ENCODE results near the gene TTLL7. TPM values are rescaled to one million over a fixed set of nuclear protein-coding genes. Genes with fewer than 3 reads are reported as not detected.

Gene TTLL7
- total RNA-seq, 1 experiment from 2014 or later: 6.6 TPM

- Mint-ChIP-seq H3K27ac (no peak overlapping the region), H3K36me3 (ENCODE audit: insufficient read depth in 1 of 3, low read depth in 3 of 3) (no peaks in the 10 kb centered on the region), H3K27me3 (ENCODE audit: low read depth) (no peaks in the 10 kb centered on the region), H3K4me1 (peaks cover 5 to 7% of the 10 kb centered on the region in 2 experiments), H3K9me3 (no peaks in the 10 kb centered on the region), H3K4me3 (no peak overlapping the region)
- Histone ChIP-seq H4K5ac (ENCODE audit: insufficient read length, low read depth, low read length) (no peak overlapping the region), H3K23ac (ENCODE audit: insufficient read length, low read depth, low read length) (no peak overlapping the region), H3K23me2 (ENCODE audit: insufficient read length, low read depth, low read length, poor library complexity, severe bottlenecking) (no peaks in the 10 kb centered on the region), H3K27ac (ENCODE audit: insufficient read length, low read depth, low read length) (no peak overlapping the region), H2BK12ac (ENCODE audit: insufficient read length, low read depth, low read length) (no peak overlapping the region), H2AK5ac (ENCODE audit: insufficient read length, low read length) (no peak overlapping the region), H3K27me3 (ENCODE audit: insufficient read depth, low read length) (no peaks in the 10 kb centered on the region), H3K18ac (ENCODE audit: insufficient read length, low read depth, low read length) (no peak overlapping the region), H3K9ac (ENCODE audit: extremely low read depth, insufficient read length, low read length) (no peak overlapping the region), H2BK120ac (ENCODE audit: low read depth, low read length, poor library complexity, severe bottlenecking) (no peak overlapping the region), H4K20me1 (ENCODE audit: control insufficient read depth, insufficient read depth, insufficient read length) (no peaks in the 10 kb centered on the region), H3K4me1 (ENCODE audit: insufficient read depth, low read length) (peaks cover 2% of the 10 kb centered on the region; the same call in 1 of the 2 replicates), H2BK20ac (ENCODE audit: low read depth, low read length, poor library complexity, severe bottlenecking) (no peak overlapping the region), H4K8ac (replicated peaks; ENCODE audit: insufficient read length, low read depth, low read length) (no peak overlapping the region), H4K91ac (ENCODE audit: insufficient read length, low read depth, low read length) (no peak overlapping the region), H3T11ph (ENCODE audit: low read length) (no peak overlapping the region), H3K14ac (ENCODE audit: insufficient read depth, low read length) (no peak overlapping the region), H3K56ac (ENCODE audit: insufficient read length, low read depth, low read length) (no peak overlapping the region), H2AFZ (ENCODE audit: low read length) (no peak overlapping the region), H3K4ac (ENCODE audit: low read depth, low read length) (no peak overlapping the region), H2BK5ac (ENCODE audit: insufficient read length, low read length) (no peak overlapping the region), H2BK15ac (ENCODE audit: low read depth, low read length) (no peak overlapping the region), H3K9me3 (ENCODE audit: control insufficient read depth, low read depth, low read length) (no peaks in the 10 kb centered on the region), H3K4me2 (ENCODE audit: insufficient read depth, insufficient read length, low read length) (no peak overlapping the region), H3K79me1 (ENCODE audit: insufficient read depth, low read depth, low read length, poor library complexity, severe bottlenecking) (no peaks in the 10 kb centered on the region), H3K79me2 (ENCODE audit: insufficient read depth, low read length) (no peaks in the 10 kb centered on the region)
- TF ChIP-seq CTCF (conservative IDR thresholded peaks at IDR 0.05): no peak
- no CpG with 5 or more reads among the region's 4 CpGs for WGBS (ENCODE audit: extremely low coverage, insufficient read length, low lambda C conversion rate)
- DNase-seq: no peak
Observed at GRCh38 chr1:83932281-83932680, 66.7 kb downstream of the TTLL7 start.
